ENCODE measurements around the gene ZNF547. TPM values are rescaled to one million over a fixed set of nuclear protein-coding genes. Genes with fewer than 3 reads are reported as not detected.
"Not testable (repeated sequence)": the region's sequence is repeated elsewhere in the genome, so short reads cannot be mapped to it uniquely, and the experiment has no call there.

ZNF547 gene
- total and polyA plus RNA-seq, 2 of the 8 experiments (the other 6 are each of a cell fraction or from before 2014, with no cell fraction given) = 1.1 to 2.1 TPM

DNA sequence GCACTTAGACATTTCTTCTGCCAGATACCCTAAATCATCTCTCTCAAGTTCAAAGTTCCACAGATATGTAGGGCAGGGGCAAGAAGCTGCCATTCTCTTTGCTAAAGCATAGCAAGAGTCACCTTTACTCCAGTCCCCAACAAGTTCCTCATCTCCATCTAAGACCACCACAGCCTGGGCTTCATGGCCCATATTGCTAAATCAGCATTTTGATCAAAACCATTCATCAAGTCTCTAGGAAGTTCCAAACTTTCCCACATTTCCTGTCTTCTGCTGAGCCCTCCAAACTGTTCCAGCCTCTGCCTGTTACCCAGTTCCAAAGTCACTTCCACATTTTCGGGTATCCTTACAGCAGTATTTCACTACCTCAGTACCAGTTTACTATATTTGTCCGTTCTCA lies 11.3 kb downstream of the ZNF547 start:
- H3K27ac ChIP-seq (ENCODE audit: low read depth, low read length); H3K4me2 ChIP-seq (ENCODE audit: insufficient read depth in 1 of 2, low read depth in 2 of 2, low read length in 2 of 2); H2BK5ac ChIP-seq (ENCODE audit: low read depth, low read length); H2BK120ac ChIP-seq (replicated peaks; ENCODE audit: low read depth, low read length); H2AK5ac ChIP-seq (ENCODE audit: low read depth, low read length); H3K79me2 ChIP-seq (ENCODE audit: control insufficient read depth in 1 of 2, insufficient read depth in 2 of 2, low read length in 2 of 2); H2BK12ac ChIP-seq (ENCODE audit: low read depth, low read length); H3K18ac ChIP-seq (ENCODE audit: extremely low read depth, low read length); H4K8ac ChIP-seq (ENCODE audit: extremely low read depth, insufficient read depth, low read length); H3K4me3 ChIP-seq (ENCODE audit: extremely low read depth in 1 of 4, insufficient read depth in 2 of 4, low read depth in 3 of 4, low read length in 4 of 4); H3K4ac ChIP-seq (replicated peaks; ENCODE audit: insufficient read length, low read depth, low read length); H3K79me1 ChIP-seq (ENCODE audit: low read depth, low read length); POLR2A ChIA-PET (ENCODE audit: partially characterized antibody); H3K14ac ChIP-seq (ENCODE audit: insufficient read length); H2AFZ ChIP-seq (ENCODE audit: low read length); H3K4me1 ChIP-seq (replicated peaks in 1 of 4; ENCODE audit: control insufficient read depth in 3 of 4, insufficient read depth in 4 of 4, low read length in 3 of 4); FAIRE-seq; H3K23me2 ChIP-seq (ENCODE audit: low read depth, low read length); H2BK20ac ChIP-seq (ENCODE audit: low read length); H3K56ac ChIP-seq (replicated peaks; ENCODE audit: insufficient read length, low read depth, low read length); H3K27me3 ChIP-seq (replicated peaks in 1 of 4; ENCODE audit: control insufficient read depth in 3 of 4, extremely low read depth in 1 of 4, insufficient read depth in 3 of 4, low read length in 3 of 4); H3K23ac ChIP-seq (ENCODE audit: insufficient read length); H3K9ac ChIP-seq (replicated peaks in 1 of 4; ENCODE audit: extremely low read depth in 1 of 4, low read depth in 3 of 4, low read length in 3 of 4); H4K91ac ChIP-seq (replicated peaks; ENCODE audit: insufficient read length, low read length); H4K5ac ChIP-seq (ENCODE audit: insufficient read length, low read depth, low read length); H4K20me1 ChIP-seq (replicated peaks in 1 of 2; ENCODE audit: control insufficient read depth in 1 of 2, insufficient read depth in 2 of 2, low read length in 2 of 2); DNase-seq (ENCODE audit: low read depth in 1 of 2, low spot score in 2 of 2); H2BK15ac ChIP-seq (ENCODE audit: low read length): not testable (repeated sequence)
- WGBS, 2 experiments (ENCODE audit: extremely low coverage in 1 of 2, insufficient coverage in 1 of 2, insufficient read length in 1 of 2, insufficient replicate concordance in 2 of 2, low coverage in 1 of 2, low lambda C conversion rate in 2 of 2, missing lambda C conversion rate in 1 of 2) = 94% methylated on average over 2 of the region's 2 CpGs; no CpG with 5 or more reads in 1 of the 2 experiments
- CTCF ChIA-PET (ENCODE audit: partially characterized antibody) = interaction anchor here (0.6 kb wide), 1 partner anchor 420 kb away, joined by 3 read pairs; no protein-coding TSS in a partner anchor
- Histone ChIP-seq H3K9me3 (ENCODE audit: insufficient read depth in 2 of 2, low read depth in 1 of 2, low read length in 1 of 2) (peaks cover 35 to 37% of the 10 kb centered on the region in 2 experiments), H3K36me3 (ENCODE audit: control insufficient read depth in 2 of 4, insufficient read depth in 4 of 4, low read length in 3 of 4) (peaks cover 0 to 32% (median 0%) of the 10 kb centered on the region in 4 experiments; a peak in 3 of 8 replicates)

Data from H1 (cell line).